ENCODE measurements around the gene TNNI3K.
A peak's percentile ranks its signal among the peaks of the same experiment; 100 is the strongest.

Gene TNNI3K

DNA sequence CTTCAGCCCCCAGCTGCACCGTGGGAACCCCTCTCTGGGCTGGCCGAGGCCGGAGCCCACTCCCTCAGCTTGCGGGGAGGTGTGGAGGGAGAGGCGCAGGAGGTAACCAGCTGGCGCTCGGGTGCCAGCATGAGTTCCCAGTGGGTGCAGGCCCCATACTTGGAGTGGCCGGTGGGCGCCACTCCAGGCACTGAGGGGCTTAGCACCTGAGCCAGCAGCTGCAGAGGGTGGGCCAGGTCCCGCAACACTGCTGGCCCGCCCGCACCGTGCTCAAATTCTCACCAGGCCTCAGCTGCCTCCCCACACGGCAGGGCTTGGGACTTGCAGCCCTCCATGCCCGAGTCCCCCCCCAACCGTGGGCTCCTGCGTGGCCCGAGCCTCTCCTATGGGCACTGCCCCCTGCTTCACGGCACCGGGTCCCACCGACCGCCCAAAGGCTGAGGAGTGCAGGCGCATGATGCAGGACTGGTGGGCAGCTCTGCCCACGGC is 230.1 kb downstream of the TNNI3K start:
- no peak for DNase-seq (ENCODE audit: low spot score)
- TF ChIP-seq, protein P1, sequence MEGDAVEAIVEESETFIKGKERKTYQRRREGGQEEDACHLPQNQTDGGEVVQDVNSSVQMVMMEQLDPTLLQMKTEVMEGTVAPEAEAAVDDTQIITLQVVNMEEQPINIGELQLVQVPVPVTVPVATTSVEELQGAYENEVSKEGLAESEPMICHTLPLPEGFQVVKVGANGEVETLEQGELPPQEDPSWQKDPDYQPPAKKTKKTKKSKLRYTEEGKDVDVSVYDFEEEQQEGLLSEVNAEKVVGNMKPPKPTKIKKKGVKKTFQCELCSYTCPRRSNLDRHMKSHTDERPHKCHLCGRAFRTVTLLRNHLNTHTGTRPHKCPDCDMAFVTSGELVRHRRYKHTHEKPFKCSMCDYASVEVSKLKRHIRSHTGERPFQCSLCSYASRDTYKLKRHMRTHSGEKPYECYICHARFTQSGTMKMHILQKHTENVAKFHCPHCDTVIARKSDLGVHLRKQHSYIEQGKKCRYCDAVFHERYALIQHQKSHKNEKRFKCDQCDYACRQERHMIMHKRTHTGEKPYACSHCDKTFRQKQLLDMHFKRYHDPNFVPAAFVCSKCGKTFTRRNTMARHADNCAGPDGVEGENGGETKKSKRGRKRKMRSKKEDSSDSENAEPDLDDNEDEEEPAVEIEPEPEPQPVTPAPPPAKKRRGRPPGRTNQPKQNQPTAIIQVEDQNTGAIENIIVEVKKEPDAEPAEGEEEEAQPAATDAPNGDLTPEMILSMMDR (IDR thresholded peaks at IDR 0.05; ENCODE audit: extremely low read depth, insufficient read depth, missing control alignments), result no peak
- in situ Hi-C loops (cut with MboI; ENCODE audit: low pct_unique_long_range_greater_than_20kb, low sequenced_read_pairs, unreplicated experiment), result no loop called here

DNA sequence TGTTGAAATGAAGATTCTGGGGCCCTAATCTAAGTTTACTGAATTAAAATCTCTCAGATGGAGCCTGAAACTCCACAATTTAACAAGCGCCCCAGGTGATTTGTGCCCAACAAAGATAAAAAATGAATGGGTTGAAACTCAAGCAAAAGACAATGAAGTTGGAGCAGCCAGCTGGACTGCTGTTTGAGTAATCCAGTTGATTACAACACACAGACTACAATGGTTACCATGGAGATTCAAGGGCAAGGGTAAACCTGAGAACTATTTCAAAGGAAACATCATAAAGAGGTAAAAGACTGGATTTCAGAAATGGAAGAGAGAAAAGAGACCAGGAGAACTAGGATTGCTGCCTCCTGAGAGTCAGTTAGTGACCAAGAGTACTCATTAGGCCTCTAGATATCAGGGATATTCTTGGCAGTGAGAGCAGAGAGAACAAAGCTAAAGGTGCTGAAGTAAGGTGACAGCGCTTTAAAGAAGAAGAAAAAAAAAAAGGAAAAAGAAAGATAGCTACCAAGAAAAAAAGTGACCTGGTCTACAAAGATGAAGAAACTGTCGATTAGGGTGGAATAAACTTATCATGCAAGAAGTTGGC is 232.7 kb downstream of the TNNI3K start:
- DNase-seq (ENCODE audit: low spot score), result no peak
- in situ Hi-C loops (cut with MboI; ENCODE audit: low pct_unique_long_range_greater_than_20kb, low sequenced_read_pairs, unreplicated experiment), result no loop called here
- TF ChIP-seq, protein P1 (IDR thresholded peaks at IDR 0.05; ENCODE audit: extremely low read depth, insufficient read depth, missing control alignments), result no peak

DNA sequence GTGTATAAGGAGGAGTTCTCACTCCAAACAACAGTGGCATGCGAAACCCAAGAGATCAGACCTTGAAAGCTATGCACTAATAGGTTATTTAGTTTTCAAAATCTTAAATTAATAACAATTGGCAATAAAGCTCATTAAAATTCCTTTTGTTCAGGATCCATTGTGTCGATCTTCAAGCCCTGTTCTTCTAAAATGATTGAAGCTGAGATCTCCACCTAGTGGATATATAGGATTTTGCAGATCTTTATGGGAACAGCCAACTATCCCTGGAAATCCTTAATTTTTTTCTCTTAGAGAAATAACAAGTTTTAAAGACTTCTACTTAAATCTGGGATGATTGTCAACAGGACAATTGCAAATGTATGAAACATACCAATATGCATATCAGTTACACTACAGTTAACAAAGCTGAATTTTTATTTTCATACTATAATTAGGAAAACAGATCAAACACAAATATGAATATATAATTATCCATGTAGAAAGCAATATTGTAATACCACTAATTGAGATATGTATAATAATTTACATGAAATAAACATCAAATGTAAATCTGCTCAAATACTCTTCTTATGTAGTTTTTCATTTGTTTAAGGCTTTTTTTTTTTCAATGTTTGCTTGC is 233.9 kb downstream of the TNNI3K start:
- peak; percentile 45 for DNase-seq (ENCODE audit: low spot score)
- in situ Hi-C loops (cut with MboI; ENCODE audit: low pct_unique_long_range_greater_than_20kb, low sequenced_read_pairs, unreplicated experiment), result no loop called here
- TF ChIP-seq, protein P1 (IDR thresholded peaks at IDR 0.05; ENCODE audit: extremely low read depth, insufficient read depth, missing control alignments), result peak; percentile 53

DNA sequence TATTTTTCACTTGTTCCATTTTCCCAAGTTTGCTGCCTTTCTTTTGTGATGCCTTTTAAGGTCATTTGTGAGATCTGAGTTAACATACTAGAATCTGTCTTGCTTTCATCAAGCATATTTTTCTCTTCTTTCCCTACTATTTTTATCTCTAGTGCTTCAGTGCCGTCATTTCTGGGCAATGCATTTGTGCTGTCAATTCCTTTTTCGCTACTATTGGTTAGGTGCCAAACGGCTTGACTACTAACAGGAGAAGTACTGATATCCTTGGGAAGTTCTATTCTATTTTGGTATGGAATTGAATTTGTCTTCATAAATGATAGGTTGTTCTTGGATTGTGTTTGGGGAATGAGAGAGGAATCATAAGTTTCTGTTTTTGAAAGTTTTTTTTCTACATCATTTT is 235.1 kb downstream of the TNNI3K start:
- in situ Hi-C loops (cut with MboI; ENCODE audit: low pct_unique_long_range_greater_than_20kb, low sequenced_read_pairs, unreplicated experiment), result no loop called here

DNA sequence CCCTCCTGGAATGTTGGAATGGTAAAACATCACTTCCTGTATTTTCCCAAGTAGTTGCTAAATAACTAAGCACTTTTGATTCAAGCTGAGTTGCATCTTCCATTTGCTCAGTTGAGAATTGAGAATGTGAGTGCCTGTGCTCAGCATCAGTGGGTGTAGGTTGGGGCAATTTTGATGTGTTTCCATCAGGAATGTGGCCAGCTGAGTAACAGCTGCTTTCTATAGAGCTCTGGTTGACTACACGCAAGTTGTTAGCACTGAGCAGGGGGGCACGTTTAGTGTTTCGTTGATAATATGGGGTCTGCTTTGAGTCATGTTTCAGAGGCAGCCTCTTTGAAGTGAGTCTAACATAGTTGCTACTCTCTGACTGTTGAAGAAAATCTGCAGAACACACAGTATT is 235.7 kb downstream of the TNNI3K start:
- TF ChIP-seq, protein P1 (IDR thresholded peaks at IDR 0.05; ENCODE audit: extremely low read depth, insufficient read depth, missing control alignments), result no peak
- in situ Hi-C loops (cut with MboI; ENCODE audit: low pct_unique_long_range_greater_than_20kb, low sequenced_read_pairs, unreplicated experiment), result no loop called here

More for the DNA sequence above, 235.1 kb downstream of the TNNI3K start:
- TF ChIP-seq, protein P1 (IDR thresholded peaks at IDR 0.05; ENCODE audit: extremely low read depth, insufficient read depth, missing control alignments), result no peak
- no peak for DNase-seq (ENCODE audit: low spot score)

DNA sequence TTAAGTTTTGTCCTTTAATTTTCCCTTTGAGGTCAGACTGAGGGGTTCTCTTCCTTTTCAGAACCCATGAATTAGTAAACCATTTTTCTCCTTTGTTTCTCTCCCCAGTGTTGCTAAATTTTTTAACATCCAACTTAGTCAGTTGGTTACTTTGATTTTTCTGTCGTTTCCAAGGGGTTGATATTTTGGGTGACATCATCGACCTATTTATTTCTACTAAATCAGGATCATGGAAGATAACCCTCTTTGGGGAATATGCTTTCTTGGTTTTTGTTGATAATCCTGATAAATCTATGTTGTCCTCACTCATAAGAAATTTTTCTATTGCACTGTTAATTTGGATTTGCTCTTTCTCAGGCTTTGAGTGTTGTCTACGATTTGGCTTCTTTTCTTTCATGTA is 236.3 kb downstream of the TNNI3K start:
- TF ChIP-seq, protein P1 (IDR thresholded peaks at IDR 0.05; ENCODE audit: extremely low read depth, insufficient read depth, missing control alignments), result no peak
- in situ Hi-C loops (cut with MboI; ENCODE audit: low pct_unique_long_range_greater_than_20kb, low sequenced_read_pairs, unreplicated experiment), result no loop called here
- DNase-seq (ENCODE audit: low spot score), result no peak

More for the DNA sequence above, 235.7 kb downstream of the TNNI3K start:
- DNase-seq (ENCODE audit: low spot score), result no peak
